ENCODE results near the gene NPC1L1. TPM values are rescaled to one million over a fixed set of nuclear protein-coding genes. Genes with fewer than 3 reads are reported as not detected.

NPC1L1 gene
- total RNA-seq, 4 donors from 2014 or later: 0.17 to 3.2 (median 0.22) TPM; not detected in 1

DNA sequence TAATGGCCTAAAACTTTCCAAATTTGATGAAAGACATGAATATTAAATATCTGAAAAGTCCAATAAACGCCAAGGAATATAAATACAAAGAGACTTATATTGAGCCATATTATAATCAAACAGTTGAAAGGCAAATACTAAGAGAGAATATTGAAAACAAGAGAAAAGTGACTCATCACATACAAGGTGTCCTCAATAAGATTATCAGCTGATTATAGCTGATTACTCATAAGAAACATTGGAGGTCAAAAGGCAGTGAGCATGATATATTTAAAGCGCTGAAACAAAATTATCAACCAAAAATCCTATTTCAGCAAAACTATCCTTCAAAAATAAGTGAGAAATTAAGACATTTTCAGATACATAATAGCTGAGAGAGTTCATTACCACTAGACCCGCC lies 7.8 kb upstream of the NPC1L1 start:
- TF ChIP-seq, protein P1, sequence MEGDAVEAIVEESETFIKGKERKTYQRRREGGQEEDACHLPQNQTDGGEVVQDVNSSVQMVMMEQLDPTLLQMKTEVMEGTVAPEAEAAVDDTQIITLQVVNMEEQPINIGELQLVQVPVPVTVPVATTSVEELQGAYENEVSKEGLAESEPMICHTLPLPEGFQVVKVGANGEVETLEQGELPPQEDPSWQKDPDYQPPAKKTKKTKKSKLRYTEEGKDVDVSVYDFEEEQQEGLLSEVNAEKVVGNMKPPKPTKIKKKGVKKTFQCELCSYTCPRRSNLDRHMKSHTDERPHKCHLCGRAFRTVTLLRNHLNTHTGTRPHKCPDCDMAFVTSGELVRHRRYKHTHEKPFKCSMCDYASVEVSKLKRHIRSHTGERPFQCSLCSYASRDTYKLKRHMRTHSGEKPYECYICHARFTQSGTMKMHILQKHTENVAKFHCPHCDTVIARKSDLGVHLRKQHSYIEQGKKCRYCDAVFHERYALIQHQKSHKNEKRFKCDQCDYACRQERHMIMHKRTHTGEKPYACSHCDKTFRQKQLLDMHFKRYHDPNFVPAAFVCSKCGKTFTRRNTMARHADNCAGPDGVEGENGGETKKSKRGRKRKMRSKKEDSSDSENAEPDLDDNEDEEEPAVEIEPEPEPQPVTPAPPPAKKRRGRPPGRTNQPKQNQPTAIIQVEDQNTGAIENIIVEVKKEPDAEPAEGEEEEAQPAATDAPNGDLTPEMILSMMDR (IDR thresholded peaks at IDR 0.05; ENCODE audit: low read depth): no peak

DNA sequence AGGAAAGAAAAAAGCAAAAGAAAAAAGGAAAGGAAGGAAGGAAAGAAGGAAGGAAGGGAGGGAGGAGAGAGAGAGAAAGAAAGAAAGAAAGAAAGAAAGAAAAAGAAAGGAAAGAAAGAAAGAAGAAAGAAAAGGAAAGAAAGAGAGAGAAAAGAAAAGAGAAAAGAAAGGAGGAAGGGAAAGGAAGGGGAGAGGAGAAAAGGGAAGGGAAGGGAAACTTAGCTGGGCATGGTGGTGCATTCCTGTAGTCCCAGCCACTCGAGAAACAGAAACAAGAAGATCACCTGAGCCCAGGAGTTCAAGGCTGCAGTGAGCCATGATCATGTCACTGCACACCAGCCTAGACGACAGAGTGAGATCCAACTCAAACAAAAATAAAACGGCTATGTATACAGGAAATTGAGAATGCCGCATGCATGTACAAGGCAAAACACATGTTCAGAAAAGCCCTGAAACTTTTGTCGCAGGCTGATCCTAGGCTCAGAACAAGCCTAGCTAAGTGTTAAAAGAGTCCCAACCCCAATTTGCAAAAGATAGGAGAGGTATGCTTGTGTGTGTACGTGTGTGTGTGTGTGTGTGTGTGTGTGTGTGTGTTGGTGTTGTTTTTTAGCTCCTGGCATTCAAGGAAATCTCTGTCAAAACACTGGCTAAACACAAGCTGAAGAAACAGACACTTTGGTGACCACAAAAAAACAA lies 6.6 kb upstream of the NPC1L1 start:
- TF ChIP-seq, protein P1 (IDR thresholded peaks at IDR 0.05; ENCODE audit: low read depth): no peak

DNA sequence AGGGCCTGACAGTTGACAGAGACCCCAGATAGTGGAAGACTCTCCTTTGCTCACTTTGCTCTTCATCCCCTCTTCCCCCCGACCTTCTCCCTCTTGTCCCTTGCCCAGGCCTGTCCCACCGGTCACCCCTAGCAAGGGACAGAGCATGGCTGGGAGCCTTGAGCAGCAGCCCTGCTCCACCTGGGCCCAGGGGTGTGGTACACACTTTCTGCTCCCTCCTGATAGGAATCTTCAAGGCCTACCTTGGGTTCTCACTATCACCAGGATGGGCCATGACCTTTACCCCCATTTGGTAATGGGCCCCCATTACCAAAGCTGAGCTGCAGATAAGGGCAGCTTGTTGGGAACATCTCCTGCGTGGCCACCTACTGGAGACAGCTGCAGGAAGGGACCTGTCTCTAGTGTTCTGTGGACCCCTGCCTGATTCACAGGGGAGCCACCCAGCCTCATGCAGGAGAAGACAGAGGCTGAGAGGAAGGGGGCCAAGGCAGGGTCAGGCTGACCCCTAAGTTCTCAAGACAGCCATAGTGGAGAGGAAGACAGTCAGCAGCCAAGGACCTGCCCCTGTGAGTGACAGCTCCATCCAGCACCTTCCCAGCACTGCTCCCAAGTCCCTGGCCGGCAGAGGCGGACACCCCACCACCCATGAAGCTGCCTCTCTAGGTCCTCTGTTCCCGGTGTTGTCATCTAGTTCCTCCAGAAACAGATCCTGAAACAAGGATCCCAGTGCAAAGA lies 913 bp upstream of the NPC1L1 start:
- TF ChIP-seq, protein P1 (IDR thresholded peaks at IDR 0.05; ENCODE audit: low read depth): no peak

DNA sequence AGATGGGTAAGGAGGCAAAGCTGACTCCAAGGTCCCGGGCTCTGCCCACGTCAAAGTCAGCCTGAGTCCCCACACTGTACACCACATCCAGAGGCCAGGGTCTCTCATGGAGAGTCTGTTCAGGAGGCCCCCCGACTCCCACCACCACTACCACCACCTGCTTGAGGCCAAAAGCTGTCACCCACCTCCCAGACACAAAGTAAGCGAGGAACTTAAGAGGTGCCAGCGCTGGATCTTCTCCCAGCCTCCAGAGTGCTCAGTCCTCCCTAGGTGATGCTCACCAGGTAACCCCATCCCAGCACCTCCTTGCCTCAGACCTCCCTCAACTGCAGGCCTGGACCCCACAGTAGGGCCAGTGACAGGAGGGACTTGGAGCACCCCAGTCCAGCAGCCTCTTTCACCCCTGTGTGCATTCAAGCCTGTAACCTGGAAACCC lies 520 bp downstream of the NPC1L1 start:
- TF ChIP-seq, protein P1 (IDR thresholded peaks at IDR 0.05; ENCODE audit: low read depth): no peak

DNA sequence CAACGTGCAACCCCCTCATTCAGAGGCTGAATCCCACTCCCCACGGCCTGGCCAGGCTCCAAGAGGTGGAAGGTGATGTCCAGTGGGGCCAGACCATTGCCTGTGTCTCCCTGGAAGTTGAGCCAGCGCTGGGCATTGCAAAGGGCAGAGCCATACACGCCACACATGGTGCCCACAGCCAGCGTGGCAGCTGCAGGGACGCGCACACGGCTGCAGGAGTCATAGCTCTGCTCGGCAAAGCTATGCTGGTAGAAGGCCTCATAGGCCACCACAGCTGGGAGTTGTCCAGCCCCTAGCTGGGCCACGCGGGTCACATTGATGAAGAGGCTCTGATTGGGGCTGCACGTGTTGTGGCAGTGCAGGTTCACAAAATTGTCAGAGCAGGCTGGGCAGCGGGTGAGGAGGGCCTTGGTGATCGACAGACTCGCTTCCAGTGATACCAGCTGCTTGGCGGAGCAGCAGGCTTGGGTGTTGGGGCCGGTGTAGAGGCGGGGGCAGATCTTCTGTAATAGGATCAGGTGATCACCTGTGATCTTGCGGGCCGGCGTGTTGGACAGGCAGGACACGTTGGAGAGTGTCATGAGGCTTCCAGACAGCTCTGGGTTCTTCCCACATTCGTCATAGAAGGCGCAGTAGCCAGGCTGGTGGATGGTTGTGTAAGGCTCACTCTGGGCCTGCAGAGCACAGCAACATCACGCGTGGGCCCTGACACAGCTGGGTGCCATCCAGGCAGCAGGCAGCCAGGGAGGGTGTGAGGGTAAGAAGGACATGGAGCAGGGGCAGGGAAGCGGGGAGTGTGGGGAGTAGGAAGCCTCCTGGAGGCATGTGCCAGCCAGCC lies 1.2 kb downstream of the NPC1L1 start:
- TF ChIP-seq, protein P1 (IDR thresholded peaks at IDR 0.05; ENCODE audit: low read depth): no peak

DNA sequence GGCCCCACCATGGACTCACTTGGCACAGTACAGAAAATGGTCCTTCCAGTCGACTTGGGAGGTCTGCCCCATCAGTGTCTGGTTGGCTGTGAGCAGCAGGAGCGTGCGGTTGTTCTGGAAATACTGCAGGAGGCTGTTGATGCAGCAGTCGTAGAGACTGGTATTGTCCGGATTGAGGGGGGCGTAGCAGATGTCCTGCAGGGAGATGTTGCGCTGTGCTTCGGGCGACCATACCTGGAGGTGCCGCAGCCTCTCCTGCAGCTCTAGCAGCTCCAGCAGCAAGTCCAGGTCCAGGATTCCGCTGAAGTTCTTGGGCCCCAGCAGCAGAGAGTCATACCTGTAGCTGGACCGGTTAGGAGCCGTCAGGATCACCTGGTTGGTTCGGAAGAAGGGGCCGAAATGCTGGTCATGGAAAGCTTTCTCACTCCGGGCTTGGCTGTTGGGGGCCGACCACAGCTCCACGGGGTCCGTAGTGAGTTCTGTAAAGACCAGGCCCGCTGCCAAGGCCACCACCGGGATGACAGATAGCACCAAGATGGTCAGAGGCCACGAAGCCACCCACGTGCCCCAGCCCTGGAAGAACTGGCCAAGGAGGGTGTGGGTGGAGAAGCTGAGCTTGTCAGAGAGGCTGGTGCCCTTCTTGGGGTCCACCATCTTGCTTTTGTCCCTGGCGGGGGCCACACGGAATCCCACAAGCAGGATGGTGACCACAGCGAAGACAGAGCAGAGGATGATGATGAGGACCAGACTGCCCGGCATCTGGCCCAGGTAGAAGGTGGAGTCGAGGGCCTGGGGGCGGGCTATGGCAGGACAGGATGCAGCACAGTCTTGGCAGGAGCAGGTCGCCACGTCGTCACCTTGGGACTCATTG lies 2.1 kb downstream of the NPC1L1 start:
- TF ChIP-seq, protein P1 (IDR thresholded peaks at IDR 0.05; ENCODE audit: low read depth): no peak
